GM18867 (cell line): ENCODE results near the gene TBC1D22A.

Experiments
- ATAC-seq: cut with Tn5 transposase; IDR thresholded peaks from one replicate; pipeline ENCODE4 v1.9.1; 2021; ENCODE audit warnings: mild to moderate bottlenecking, moderate library complexity; ENCODE audit not compliant: unreplicated experiment

TBC1D22A gene

DNA sequence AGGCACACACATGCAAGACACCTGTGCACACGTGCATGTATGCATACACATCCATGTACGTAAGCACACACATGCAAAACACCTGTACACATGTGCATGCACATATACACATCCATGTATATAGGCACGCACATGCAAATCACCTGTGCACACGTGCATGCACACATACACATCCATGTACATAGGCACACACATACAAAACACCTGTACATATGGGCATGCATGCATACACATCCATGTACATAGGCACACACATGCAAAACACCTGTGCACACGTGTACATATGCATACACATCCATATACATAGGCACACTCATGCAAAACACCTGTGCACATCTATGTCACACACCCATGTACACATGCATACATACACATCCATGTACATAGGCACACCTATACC, 458.3 kb downstream of the TBC1D22A start:
- no peak for ATAC-seq

DNA sequence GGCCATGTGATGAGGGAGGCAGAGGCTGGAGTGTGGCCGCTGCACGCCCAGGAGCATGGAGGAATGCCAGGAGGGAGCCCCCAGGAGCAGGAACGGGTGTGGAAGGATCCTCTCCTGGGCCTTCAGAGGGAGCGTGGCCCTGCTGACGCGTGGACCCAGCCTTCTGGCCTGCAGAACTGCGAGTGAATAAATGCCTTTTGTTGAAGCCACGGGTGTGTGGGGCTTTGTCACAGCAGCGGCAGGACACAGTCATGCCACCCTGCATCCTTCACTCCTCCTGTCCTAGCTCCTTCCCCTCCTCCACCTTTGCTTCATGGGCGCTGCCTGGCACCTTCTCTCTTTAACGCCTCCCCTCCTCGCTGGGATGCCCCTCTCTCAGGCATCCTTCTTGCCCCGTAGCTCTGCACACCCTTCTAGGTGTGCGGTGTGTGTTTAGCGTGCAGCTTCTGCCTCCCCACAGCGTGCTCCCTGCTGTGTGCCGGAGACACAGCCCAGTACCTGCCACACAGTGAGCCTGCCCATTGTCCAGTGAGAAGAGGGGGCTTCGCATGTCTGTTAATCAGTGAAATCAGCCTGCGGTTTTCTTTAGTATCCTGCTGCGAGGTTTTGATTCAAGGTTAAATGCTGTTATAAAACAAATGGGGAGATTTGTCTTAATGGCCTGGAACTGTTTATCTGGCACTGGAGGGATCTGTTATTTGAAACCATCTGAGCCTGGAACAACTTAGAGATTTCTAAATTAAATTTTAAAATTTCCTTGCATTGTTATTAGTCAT, 459.6 kb downstream of the TBC1D22A start:
- ATAC-seq: no peak
